ENCODE results near the gene PFKFB2.
"Not testable (repeated sequence)": the region's sequence is repeated elsewhere in the genome, so short reads cannot be mapped to it uniquely, and the experiment has no call there.

Gene PFKFB2

DNA sequence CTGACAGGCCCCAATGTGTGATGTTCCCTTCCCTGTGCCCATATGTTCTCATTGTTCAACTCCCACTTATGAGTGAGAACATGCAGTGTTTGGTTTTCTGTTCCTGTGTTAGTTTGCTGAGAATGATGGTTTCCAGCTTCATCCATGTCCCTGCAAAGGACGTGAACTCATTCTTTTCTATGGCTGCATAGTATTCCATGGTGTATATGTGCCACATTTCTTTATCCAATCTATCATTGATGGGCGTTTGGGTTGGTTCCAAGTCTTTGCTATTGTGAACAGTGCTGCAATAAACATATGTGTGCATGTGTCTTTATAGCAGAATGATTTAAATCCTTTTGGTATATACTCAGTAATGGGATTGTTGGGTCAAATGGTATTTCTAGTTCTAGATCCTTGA, 11.7 kb upstream of the PFKFB2 start:
- not testable (repeated sequence) for DNase-seq

DNA sequence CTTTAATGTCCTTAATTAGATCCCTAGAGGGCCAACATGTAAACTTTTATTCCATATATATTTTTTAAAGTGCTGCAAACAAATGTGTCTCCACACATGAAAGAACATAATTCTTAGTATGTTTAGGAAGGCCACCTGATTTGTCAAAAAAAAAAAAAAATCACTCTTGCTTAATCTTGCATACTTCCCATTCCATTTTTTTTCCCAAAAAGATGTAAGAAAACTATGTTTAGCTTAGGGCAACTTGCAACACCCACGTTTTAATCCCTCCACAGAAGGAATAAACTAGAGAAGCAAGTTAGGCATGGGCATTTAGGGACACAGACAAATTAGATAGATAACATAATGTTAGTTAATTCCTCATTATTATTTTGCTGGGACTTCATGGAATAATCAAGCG, 7.6 kb upstream of the PFKFB2 start:
- DNase-seq, result no peak

DNA sequence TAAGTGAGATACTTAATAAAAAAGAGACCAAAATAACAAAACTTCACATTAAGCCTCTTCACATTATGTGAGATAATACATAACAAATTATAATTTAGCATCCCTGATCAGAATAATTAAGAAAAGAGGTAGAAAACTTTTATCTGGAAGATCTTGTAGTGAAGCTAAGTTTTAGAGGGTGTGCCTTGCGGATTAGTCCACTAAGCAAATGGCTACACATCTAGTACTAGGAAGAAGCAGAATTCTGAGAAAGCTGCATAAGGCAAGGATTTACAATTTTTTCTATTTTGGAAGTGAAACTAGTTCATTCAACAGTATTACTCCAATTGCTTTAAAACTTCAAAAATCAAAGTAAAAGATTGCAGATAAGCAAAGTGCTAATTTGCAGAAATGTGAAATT, 5.6 kb upstream of the PFKFB2 start:
- no peak for DNase-seq

DNA sequence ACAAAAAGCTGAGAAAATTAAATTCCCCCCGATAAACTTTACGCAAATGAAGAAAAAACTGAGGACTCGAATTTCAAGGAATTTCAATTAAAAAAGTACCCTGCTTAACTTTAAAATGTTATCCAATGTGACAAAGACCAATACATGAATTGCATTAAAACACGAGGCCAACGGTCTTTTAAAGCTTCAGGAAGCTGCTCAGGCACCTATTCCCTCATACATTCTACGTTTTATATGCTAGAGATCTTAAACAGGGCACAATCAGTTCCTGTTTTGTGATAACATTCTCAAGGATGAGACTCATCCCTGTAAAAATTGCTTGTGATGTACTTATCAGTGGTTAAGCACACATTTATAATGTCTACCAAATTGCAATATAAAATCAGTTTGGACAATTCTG, 5.0 kb upstream of the PFKFB2 start:
- no peak for DNase-seq

DNA sequence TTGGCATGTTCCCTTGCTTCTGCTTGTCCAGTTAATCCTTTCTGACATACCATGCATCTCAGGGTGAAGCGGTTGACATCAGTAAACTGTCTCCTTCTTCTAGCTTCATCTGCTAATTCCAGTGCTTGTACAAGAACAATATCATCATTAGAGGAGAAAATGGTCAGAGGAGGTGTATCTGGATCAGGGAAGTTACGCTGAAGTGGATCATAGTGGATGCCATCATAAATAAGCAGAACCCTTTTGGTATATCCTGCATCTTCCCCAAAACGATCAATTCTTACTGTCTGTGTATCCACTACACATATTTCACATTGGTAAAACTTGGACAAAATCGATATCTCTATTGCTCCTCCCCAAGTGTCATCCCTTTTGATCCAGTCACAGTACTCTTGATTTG, 4.0 kb upstream of the PFKFB2 start:
- DNase-seq, result no peak

DNA sequence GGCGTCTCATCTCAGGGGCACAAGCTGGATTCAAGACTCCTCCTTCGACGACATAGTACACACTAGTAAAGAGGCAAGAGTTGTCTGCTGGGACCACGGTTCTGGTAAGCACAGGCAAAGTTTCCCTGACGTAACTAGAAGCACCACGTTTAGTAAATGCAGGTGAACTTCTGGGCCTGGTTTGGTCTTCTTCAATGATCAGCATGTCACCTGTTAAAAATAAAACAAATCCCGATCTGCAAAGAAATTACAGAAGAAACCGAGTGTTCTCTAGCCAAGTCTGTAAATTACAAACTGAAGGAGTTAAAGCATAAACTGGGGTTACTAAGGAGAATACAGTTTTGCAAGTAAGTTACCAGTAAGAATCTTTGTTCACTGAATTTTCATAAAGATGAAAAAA, 3.6 kb upstream of the PFKFB2 start:
- DNase-seq, result no peak

DNA sequence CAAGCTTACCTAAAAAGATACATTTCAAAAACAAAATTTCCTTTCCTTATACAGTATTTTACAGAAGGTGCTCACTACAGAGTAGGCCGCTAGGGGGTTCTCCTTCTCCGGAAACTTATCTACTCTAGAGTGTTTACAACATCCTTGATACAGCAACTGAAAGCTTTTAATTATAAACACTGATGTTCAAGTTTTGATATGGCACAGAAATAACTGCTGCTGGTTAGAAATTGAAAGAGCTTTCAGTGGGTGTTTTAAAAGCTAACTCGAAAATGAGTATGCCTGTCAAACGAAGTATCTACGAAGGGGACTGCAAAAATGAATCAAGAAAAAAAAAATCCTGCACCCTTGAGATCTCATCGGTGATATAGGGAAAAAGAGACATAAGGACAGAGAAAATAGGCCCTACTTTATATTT, 3.1 kb upstream of the PFKFB2 start:
- peak; percentile 12 for DNase-seq

DNA sequence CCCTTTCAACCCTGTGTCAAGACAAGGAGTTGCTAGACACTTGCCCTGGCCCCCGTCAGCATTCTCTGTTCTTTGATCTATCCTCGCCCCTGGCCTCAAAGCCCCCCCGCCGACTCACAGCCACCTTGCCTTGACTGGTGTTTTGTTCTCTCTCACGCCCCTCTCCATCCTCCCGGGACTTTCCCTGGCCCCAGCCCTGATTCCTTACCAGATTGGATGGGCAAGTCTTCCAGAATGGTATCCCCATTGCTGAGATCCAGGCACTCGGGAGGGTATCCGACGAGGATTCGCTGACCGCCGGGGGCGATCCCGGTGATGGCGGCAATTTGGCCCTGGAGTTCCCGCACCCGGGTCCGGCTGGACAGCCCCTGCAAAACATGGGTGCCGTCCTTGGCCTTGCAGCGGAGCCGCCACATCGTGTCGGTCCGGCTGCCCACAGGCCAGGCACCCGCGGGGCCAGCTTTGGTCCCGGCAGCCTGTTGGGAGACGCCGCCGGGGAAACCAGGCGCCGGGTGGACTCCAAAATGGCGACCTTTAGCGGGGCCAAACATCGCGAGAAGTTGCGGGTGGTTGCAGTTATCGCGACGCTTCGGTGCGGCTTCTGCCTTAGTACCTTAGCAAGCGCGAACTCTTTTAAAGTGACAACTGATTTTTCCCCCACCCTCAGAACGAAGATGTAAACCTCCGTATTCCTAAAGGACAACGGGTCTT, 2.4 kb upstream of the PFKFB2 start:
- DNase-seq, result peak; percentile 19

DNA sequence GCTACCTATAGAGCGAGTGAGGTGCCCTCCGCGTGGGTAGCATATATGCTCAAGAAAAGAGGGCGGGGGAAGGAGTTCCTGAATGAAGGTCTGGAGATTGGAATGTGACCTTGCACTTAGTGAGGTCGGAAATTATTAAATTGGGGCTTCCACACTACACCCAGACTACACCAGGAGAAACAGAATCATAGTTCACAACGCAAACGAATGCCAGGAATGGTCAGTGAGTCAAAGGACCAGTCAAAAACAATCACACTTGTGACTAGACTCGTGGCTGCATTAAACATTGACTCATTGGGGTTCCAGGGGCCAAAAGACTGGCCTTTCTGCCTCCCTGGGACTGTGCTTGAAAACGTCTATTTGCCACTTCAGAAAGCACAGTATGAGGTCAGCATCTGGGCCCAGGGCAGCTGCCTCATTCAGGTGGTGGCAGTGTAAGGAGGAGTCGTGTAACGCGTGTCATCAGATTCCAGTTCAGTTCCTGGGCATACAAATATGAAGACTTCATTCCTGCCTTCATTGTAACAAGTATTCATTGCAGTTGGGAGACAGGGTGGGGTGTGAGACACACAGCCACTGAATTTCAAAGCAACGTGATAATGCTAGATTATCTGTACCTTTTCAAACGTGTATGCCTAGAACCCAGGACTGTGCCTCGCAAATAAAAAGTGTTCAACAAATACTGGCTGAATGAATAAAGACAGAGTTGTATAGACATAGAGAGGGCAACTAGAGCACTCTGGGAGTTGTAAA, 1.7 kb upstream of the PFKFB2 start, which contains the start of gene YOD1:
Gene YOD1, minus strand, starts transcription at position 18 of the 753 bp plus-strand sequence. CDS start 178 bp downstream, outside the sequence.
- no peak for DNase-seq

DNA sequence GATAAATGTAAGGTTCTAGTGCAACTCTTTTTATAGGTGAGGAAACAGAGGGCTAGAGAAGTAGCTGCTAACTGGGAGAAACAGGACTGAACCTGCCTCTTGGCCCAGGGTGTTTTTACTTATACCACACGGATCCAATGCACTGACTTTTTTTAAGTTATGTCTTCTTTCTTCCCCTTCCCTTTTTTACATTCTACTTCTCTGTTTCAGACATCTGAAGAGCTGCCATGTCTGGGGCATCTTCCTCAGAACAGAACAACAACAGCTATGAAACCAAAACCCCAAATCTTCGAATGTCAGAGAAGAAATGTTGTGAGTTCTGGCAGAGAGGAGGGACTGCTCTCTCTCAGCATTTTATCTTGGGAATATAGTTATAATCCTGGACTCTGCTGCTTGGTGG, 1.4 kb downstream of the PFKFB2 start:
- DNase-seq, result no peak

DNA sequence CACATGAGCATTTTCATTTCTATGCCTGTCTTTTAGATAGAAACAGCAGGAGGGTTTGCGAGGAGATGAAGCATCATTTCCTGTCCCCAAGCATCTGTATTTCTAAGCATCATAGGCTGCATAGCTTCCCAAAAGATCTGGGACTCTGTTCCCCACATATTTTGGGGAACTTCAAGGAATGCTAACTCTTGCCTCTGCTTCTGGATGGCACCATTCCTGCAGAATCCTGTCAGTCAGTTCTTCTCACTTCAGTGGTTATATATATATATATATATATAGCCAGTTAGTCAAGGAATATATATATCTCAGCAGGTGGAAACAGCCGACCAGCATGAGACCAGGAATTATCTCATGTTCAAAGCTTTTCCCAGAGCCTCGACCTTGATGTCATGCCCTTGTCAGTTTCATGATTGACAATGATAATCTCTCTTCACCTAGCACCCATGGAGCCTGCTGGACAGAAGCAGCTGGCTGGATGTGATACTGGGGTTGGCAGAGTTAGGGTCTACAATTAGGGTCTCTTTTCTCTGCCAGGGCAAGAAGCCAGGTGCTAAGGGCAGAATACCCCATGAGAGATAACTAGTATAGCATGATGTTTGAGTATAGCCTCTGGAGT, 2.4 kb downstream of the PFKFB2 start:
- DNase-seq, result no peak

DNA sequence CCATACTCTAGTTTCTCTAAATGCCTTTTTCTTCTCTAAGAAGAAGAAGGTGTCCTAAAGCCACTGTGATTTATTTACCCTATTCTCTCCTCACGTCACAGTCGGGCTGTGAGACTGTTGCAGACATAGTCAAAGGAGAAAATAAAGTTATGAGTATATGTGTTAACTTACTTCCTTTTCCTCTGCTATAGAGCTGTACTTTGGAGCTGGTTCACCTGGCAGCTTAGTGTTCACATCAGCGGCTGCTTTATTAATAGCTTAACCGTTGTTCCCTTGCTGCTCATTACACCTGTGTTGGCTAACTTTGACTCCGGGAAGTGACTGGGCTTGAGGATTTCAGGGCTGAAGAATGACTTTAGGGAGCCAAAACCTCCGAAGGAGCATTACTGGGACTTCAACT, 3.6 kb downstream of the PFKFB2 start:
- no peak for DNase-seq

DNA sequence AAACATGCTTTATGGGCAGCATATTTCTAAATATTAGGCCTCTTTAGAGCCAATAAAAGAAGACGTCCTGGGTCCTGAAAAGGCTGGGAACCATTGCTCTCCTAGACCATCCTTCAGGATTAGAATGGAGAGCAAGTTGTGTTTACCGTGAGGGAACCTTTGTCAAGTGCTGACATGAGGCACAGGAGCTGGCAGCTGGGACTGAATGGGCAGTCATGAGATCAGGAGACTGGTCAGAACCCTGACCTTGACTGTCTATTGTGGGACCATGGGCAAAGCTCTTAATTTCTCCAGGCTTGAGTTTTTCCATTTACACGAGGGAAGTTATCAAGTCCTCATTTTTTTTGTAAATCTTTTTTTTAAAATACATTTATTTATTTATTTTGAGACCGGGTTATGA, 5.2 kb downstream of the PFKFB2 start:
- no peak for DNase-seq

DNA sequence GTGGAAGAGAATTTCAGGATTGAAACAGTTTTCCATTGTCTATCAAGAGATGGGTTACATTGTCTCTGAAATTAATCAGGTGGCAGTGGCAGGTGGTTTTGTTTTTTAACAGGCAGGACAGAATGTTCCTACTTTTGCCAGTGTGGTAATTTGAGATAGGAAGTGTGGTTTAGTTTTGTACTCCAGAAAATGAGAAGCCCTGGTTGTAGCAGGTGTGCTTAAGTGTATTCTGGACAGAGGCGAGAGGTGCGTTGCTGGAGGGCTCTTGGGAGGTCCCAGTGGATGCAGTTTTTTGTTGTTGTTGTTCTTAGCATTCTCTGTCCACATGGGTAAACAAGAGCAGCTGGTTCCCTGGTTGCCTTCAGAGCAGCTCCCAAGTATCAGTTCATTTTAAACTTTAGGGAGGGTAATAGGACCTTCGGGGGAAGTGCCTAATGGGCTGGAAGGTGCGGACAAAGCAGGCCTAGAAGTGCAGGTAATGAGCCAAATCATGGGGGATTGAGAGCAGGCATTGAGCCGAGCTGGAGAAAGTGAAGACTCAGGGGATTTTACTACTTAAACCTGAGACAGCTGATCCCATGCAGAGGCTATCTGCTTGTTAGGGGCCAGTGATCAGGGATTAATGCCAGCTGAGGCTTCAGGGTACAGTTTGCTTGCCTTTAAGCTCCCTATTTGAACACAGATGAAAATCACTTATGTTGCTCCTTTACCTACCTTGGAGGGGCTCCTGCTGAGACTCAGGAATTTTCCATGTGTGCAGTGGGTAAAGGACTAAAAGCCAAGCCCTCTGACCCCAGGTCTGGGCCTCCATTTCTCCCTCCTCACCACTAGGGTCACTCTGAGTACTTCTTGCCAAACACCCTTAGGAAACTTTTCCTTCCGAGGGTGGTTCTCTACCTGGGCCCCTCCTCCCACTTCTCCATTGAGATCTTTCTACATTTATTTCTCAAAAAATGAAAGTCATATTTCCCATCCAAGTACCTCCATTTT, 6.1 kb downstream of the PFKFB2 start:
- DNase-seq, result no peak

DNA sequence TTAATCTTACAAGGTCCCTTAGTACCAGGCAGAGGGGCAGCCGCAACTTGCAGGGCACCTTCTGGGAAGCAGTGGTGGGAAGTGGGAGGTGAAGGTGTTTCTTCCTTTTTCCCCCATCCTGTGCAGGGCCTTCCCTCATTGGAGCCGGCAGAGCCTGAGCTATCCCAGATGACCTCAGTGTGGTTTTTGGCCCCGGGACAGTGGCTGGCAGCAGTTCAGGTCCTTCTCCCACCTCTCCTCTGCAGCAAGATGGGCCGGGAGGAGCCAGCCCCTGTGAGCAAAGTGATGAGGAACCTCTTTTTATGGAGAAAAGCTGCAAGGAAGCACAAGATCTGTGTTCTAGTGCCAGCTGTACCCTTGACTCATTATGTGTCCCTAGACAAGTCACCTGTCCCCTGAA, 6.8 kb downstream of the PFKFB2 start:
- DNase-seq, result no peak

DNA sequence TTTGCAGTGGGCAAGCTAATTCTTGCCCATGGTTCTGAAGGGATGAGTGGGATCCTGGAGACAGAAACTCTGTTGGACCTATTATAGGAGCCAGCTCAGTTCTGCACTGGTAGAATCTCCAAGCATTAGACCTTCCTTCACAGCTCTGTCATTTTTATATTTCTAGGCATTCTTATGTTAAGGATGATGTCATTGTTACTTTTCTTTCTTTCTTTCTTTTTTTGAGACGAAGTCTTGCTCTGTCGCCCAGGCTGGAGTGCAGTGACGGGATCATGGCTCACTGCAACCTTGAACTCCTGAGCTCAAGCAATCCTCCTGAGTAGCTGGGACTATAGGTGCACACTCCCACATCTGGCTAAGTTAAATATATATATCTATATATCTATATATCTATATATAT, 7.5 kb downstream of the PFKFB2 start:
- DNase-seq, result no peak

DNA sequence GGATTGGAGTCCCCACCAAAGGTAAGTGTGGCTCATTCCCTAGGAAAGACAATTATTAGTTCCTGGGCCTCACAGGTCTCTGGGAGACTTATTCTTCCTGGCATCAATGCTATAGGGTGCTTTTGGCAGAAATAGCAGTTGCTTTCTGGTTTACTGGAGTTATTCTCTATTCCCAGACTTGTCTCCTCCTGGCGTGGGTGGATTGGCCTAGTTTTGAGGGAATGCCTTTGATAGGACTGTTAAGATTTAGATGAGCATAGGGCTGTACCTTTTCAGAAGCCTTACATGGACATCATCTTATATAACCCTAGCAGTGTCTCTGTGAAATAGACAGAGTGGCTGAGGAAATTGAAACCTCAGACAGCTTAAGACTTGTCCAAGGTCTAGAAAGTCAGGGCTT, 9.0 kb downstream of the PFKFB2 start:
- DNase-seq, result no peak

DNA sequence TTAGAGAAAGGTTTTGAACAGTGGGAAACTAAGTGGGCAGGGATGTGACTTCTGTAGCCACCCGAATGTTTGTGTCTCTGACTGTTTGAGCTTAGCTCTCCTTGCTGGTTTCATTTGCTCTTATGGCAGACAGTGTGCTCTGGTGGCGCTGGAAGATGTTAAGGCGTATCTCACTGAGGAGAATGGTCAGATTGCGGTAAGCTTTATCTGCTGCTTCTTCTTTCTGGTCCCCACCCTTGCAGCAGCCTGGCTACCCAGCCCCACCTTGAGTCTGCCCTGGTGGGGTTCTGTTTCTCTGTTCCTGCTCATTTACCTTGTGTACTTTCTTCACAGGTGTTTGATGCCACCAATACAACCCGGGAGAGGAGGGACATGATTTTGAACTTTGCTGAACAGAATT, 9.9 kb downstream of the PFKFB2 start:
- no peak for DNase-seq

DNA sequence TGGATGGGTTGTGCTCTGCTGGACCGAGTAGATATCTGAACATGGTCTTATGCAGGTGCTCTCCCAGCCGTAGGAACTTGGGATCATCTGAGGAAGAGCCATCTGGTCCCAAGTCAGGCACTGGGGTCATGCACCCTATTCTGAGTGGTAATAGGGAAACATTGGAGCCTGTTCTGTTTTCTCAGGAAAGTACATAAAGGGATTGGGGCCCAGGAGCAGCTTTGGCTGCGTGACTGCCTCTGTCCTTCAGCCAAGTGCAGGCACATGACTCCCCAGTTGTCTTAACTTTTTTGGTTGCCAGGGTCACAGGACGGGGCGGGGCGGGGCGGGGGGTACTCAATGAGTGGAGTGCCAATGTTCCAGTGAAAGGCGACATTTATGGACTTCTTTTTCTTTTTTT, 11.5 kb downstream of the PFKFB2 start:
- DNase-seq, result no peak

DNA sequence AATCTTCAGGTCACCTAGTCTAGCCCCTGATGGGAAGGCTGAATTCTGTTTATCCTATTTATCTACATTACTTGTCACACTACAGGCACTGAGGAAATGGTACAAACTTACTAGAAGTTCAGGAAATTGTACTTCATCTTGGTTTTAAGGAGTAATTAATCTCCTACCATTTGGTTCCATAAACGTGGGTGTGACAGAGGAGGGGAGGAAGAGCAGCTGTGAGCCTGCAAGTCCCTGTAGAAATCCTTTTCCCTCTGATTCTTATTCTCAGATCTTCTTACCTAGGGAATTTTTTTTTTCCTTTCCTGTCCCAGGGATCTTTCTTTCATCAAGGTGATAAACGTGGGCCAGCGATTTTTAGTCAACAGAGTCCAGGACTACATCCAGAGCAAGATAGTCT, 14.1 kb downstream of the PFKFB2 start:
- DNase-seq, result no peak

DNA sequence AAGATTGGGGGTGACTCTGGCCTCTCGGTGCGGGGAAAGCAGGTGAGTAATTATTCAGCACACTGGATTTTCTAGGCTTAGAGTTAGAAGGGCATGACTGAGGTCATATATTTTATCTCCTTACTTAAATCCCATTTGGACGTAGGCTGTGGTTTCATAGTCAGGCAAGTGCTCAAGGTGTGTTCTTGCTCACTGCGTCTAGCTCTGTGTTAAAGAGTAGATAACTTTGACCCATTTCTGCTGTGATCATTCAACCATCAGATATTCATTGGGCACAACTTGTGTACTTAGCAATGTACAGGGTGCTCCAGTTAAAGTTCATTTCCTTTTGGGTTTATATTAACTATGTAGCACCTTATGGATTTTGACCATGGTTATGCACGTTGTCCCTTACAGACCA, 14.6 kb downstream of the PFKFB2 start:
- DNase-seq, result no peak

DNA sequence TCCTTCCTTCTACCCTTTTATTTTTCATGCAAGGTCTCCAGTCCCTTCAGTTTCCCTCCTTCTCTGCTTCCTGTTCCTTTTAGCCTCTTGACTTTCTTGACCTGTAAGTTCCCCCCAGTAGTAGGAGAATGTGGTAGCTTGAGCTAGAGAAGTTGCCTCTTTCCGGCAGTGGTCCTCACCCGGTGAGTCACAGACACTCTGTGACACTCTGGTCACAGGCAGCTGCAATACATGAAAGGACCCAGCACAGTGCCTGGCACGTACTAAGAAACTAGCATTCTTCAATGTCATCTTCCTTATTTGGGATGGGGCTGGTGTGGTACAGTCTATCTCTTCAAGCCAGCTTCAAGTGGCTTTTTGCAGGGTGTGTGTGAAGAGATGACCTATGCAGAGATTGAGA, 16.0 kb downstream of the PFKFB2 start:
- DNase-seq, result no peak
